ENCODE measurements around the gene CYB5R3.
"Not testable (repeated sequence)": the region's sequence is repeated elsewhere in the genome, so short reads cannot be mapped to it uniquely, and the experiment has no call there.

Gene CYB5R3

DNA sequence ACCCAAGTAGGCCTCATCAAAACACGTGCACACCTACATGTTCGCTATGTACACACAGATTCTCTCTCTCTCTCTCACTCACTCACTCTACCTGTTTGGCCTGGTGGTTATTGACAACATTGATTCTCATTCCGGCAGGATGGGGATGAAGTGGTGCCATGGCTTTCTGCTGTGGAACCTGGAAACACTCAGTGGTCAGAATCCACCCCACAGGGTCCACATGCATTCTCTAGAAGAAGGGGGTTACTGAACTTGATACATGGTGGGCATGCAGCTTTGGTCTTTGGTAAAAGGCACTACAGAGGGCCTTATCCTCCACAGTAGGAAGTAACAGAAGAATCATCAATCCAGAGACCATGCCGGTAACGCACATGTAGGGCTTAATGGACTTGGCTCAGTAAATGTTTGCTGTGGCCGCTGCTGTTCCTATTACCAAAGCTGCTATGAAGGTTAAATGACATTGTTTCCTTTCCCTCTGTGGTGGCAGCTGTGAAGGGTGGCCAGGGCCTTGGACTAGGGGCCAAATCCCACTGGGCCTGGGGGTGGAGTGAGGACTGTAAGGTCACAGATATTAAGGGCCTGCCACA lies 47.2 kb downstream of the CYB5R3 start:
- no peak for DNase-seq (ENCODE audit: low spot score)

DNA sequence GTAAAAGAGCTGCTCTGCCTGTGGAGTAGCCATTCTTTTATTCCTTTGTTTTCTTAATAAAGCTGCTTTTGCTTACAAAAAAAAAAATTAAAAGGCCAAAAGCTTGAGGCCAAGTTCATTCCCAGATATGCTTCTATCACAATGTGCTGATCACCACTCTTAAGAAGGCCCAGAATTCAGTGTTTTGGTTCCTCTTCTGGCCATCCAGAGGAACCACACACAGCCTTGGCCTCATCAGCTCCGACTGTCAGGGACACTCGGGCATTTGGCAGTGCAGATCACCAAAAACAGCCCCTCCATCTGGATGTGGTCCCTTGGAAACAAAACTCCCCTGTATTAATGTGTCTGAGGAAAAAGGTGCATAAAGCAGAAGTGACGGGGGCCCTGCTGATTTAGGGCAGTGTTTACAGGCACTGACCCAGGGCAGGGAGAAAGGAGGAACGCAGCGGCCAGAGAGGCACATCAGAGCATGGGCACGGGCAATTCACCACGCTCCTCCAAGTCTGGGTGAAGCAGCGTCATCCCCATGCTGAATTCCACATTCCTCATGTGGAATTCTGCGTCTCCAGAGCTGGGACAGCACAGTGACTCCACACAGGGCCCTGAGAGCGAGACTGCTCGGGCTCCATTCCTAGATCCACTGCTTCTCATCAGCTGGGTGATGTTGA lies 52.2 kb downstream of the CYB5R3 start:
- no peak for DNase-seq (ENCODE audit: low spot score)

DNA sequence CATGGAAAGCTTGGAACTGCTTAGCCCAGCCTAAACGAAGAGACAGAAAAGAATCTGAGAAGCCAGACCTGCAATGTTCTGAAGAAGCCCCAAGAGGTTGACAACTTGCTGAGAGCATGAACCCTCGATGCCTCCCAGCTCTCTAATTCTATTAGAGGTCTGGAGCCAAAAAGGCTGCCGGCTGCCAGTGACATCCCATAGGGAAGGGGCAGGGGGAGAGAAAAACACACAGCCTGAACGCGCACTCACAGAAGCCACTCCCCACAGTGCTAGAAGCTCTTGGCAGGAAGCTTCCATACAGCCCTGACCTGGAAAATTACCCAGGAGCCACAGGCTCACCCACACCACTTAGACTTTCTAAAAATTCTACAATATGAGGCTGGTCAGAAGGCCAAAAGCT lies 52.9 kb downstream of the CYB5R3 start:
- DNase-seq (ENCODE audit: low spot score) = no peak

DNA sequence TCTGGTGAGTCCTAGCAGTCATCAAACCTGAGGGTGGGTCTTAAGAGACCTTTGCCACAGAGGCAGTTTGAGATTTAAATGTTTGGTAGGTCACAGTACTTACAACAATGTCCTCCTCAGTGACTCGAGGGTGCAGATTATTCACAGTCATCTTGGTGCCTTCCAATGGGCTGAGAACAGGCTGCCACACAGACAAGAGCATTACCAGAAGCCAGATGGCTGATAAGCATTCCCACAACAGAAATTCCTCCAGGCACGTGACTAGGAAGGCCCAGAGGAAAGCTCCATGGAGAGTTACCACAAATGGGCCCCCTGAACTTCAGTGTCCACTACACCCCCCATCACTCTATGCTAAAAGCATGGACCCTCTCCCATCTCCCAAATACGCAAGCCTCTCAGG lies 53.8 kb downstream of the CYB5R3 start:
- DNase-seq (ENCODE audit: low spot score) = no peak

DNA sequence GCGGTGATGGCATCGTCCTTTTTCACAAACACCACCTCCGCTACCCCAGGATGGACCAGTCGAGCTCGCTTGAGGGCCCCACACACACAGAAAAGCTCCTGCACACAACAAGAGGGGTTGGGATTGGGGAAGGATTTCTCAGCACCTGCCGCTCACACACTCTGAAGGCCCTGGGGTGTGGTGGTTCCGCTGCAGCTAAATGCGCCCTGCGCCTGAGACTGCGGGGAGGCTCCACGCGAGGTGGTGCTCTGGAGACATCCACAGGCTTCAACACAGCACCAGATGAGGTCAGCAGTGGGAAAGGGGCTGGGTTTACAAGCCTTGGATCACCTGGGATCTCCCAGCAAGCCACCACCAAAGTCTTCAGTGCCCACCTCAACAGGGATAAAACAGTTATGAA lies 57.2 kb downstream of the CYB5R3 start:
- no peak for DNase-seq (ENCODE audit: low spot score)

DNA sequence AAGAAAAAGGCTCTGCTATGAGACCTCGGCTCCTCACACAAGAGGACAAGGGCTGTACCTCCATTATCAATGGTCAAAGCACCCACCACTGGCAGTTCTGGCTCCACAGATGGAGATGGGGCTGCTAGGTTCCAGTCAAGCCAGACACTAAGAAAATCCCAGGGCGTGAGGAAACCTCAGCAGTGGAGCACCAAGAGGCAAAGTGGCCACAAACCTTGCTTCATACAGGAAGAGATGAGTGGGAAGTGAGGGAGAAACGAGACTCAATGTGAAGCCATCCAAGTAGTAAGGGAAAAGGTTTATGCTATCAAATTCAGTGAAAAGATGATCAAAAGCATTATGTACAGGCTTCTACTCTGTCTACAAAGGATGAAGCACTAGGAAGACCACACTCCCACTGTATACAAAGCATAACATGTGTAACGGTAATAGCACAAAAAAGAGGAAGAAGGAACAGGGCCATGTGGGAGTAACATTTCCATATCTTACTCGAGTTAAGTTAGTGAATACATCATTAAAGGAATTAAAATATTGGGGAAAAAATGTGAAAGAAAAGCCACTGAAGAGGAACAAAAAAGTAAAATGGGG lies 61.5 kb downstream of the CYB5R3 start:
- DNase-seq (ENCODE audit: low spot score) = no peak

DNA sequence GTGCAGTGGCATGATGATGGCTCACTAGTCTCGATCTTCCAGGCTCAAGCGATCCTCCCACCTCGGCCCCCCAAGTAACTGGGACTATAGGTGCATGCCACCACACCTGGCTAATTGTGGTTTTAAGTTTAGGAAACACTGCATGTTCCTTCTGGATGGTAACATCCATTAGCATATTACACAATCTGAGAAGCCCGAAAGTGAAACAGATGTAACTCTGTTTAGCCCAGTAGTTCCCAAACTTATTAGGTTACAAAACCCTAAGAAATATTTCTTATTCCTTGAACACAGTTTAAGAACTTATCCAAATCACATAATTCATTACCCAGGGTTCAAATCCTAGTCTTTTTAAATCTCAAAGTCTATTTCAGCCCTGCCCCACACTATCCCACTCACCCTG lies 62.8 kb downstream of the CYB5R3 start:
- DNase-seq (ENCODE audit: low spot score) = no peak

DNA sequence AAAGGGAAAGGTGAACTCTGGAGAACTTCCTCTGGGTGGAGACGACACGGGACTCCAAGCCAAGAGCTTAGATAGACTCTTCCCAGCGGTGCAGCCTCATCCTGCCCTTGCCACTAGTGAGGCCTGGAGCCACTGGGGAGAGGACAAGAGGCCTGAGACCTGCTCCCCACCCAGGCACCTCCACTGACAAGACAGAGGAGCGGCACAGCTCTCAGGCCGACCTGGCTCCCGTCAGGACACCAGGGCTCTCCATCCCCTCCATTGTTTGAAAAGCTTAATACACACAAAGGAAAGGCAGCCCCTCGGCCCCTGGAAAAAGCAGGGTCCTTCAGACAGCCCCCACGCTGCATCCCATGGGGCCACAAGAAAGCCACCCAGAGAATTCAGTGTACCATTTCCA lies 64.1 kb downstream of the CYB5R3 start:
- no peak for DNase-seq (ENCODE audit: low spot score)

DNA sequence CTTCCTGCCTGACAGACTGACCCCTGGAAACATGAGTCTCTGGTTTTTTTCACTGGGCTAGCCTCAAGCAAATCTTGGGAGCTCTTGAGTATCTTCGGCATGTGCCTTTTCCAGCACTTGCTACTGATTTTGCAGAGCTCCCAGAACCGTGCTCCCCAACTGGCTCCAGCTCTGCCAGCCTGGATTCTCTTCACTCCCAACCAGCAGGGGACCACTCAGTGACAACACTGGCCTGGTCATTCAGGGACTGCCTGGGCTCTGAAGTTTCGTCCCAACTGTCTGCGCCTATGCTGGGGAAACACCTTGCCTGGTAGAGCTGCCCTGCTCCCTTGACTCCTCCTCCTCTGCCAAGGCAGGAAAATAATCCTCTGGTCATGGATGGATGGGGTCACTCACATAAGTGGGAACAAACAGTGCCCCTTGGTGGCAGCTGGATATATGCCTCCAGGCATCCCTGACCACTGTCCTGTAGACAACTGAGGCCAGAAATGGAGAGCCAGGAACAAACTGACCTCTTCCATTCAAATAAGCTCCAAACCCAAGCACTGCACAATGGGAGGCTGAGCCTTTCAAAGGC lies 64.7 kb downstream of the CYB5R3 start:
- no peak for DNase-seq (ENCODE audit: low spot score)

DNA sequence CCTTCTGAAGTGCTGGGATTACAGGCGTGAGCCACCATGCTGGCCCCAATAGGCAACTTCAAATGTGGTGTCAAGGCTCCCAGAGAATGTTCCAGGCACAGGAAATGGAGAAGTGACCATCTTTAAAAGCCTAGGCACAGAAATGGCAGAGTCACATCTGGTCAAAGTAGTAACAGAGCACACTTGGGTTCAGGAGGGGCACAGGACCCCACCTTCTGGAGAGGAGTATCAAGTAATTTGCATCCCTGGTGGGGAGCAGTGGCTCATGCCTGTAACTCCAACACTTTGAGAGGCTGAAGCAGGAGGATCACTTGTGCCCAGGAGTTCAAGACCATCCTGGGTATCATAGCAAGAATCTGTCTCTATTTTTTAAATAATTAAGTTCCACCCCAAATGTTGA lies 66.2 kb downstream of the CYB5R3 start:
- no peak for DNase-seq (ENCODE audit: low spot score)

DNA sequence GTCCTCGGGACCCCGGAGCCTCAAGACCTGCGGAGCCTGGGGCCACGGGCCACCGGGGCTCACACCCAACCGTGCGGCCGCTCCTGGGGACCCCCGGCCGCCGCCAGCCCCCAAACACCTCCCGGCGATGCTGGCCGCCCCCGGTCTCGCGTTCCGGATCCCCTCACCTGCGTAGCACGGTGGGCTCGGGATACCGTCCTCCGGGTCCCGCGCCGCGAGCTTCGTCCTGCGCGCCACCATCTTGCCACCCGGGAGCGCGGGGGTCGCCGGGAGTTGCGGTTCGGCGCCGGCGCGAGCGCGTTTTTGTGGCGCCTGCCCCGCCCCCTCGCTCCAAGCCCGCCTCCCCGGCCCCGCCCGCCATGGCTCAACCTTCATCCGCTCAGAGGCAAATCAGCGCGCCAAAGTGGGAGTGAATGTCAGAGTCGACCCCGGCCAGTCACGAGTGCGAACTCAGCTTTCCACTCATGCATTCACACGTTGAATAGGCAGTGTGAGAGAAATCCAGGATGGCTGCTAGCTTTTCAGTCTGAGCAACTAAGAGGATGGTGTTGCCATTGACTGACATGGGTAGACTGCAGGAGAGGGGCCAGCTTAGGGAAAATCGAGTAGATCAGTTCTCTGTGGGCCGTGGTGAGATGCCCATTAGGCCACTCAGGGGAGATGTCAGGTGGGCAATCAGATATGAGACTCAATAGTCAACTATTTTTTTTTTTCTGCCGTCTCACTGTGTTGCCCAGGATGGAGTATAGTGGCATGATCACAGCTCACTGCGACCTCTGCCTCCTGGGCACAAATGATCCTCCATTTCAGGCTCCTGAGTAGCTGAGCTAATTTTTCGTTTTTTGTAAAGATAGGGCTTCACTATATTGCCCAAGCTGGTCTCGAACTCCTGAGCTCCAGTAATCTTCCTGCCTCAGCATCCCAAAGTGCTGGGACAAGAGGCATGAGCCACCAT lies 67.2 kb downstream of the CYB5R3 start:
- DNase-seq (ENCODE audit: low spot score) = peak; percentile 77

DNA sequence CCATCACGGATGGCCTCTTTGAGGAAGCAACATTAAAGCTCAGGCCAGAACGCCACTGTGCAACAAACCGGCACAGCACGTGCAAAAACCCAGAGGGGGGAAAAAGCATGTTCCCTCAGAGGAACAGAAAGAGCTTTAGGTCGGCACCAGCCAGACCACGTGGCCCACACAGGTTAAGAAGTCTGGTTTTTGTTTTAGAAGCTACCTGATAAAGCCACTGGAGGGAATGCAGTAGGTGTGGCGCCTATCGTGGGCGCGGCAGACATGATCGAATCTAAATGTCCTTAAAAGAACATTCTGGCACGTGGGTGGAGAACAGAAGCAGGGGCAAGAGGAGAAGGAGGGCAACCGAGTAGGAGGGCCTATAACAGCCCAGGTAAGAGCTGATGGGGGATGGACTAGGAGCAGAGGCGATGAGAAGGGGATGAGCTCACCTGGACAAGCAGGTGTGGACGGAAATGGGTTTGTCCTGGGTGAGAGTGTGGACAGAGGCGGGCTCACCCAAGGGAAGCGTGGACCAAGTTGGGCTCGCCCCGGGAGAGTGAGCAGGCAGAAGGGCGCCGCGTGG lies 67.9 kb downstream of the CYB5R3 start:
- DNase-seq (ENCODE audit: low spot score) = not testable (repeated sequence)

DNA sequence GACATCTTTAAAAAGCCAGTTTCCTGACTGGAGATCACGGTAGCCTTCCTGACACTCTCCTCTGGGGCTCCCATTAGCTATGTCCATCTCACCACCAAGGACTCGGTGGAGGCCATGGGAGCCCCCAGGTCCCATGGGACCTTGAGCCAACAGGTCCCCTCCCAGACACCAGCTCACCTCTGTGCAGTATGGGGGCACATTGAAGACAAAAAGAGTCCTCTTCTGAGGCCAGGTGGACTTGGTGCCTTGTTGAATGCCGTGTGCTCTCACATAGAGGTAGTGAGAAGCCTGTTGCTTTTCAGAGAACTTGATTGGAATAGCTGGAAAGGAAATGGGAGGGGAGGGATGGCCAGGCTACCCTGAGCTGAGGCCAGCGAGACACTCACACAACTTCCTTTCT lies 69.2 kb downstream of the CYB5R3 start:
- DNase-seq (ENCODE audit: low spot score) = not testable (repeated sequence)

DNA sequence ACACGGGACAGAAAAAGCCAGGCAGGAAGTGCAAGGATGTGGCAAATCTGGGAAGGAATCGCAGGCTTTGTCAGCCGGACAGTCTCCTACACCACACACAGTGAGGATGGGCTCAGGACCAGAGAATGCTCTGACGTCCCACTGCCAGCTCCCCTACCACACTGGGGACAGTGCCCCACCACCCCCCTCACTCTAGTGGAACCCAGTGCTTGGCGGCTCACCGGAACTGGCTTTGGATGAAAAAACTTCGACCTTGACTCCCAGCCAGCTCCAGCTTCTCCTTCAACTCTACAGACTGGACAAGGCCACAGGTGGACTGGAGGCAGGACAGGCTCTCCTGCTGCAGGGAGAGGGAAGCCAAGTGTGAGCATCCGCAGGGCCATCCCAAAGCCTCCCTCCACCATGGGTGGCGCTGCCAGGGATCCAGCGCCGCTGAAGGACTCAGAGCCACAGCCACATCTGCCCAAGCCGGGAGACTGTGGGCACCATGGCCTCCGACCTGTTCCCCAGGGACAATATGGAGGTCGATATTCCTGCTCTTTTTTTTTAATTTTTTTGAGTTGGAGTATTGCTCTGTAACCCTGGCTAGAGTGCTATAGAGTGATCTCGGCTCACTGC lies 71.5 kb downstream of the CYB5R3 start:
- no peak for DNase-seq (ENCODE audit: low spot score)

DNA sequence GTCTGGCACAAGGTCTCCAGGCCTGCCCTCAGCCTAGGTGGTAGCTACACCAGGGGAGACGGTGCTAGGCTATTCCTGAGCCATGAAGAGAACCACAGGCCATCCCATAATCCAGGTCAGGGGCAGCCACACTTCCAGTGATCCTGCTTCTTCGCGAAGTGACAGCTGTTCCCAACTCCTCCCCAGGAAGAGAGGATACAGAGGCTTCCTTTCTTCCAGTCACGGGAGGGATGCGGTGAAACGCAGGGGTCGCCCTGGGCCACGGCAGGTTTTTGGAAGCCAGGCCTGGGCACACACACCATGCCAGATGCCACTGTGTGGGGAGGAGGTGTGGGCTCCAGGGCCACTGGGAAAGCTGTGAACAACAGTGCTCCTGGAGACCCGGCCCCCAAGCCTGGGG lies 72.1 kb downstream of the CYB5R3 start:
- DNase-seq (ENCODE audit: low spot score) = not testable (repeated sequence)

DNA sequence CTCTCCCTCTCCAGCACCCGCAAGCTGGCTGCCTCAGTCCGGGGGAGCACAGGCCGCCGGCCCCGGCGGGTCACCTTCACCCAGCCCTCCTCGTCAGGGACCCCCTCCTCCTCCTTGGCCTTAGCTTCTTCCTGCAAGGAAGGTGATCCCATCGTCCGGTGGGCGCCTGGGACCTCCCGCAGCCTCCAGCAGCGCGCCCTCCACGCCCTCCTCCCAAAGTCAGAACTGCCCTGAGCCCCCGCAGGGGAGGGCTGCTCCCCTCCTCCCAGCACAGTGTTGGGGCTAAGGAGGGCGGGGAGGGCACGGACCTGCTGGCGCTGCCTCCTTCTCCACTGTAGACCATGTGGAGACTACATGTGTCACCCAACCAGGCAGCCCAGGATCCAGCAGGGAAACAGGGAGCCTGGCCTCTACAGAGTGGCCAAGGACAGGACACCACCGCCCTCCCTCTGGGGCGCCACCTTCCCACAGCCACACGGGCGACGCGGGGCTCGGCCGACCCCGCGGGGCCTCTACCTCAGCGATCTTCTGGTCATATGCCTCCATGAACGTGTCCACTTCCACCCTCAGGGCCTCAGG lies 73.1 kb downstream of the CYB5R3 start:
- not testable (repeated sequence) for DNase-seq (ENCODE audit: low spot score)

DNA sequence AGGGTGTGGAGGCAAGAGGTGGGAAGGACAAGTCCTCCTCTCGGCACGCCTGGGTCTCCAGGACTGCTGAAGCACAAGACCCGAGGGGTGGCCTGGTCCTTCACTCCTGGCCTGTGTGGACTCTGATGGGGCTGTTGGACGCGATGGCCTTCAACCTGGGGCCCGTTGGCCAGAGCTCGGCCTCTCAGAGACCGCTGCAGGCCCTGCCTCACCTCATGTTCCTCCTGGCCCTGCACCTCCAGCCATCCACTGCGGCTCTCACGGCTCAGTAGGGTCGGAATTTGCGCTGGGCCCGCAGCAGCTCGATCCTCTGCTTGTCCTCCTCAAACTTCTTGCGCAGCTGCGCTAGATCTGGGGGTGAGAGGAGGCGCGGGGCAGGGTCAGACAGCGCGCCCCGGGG lies 74.7 kb downstream of the CYB5R3 start:
- not testable (repeated sequence) for DNase-seq (ENCODE audit: low spot score)

DNA sequence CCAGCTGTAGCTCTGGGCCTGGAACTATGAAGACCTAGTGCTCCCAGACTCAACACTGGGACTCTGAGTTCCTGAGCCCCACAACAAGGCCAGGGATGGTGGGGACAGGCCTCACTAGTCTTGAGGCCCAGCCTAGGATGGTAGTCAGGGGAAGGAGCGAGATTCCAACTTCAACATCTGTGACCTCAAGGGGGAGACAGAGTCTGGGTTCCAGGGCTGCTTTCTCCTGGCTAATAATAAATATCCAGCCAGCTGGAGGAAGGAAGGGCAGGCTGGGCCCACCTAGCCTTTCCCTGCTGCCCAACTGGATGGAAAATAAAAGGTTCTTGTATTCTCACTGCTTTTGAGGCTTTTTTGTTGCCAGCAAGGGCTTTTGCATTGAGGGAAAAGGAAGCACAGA lies 75.1 kb downstream of the CYB5R3 start:
- not testable (repeated sequence) for DNase-seq (ENCODE audit: low spot score)

DNA sequence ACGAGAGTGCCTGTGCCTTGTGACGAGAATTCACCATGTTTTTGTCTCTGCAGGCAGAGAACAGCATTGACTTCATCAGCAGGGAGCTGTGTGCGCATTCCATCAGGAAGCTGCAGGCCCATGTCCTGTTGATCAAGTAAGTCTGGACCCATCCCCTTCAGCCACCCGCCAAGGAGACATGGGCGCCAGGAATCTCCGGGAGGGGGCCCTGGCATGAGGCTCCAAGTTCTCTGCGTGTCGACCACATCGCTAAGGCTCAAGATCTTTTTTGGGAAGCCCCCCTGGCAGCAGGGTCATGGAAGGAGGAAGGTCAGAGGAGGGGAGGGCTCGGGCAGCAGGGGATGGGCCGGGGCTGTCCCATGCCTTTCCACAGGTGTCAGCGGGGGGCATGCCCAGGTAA lies 78.1 kb downstream of the CYB5R3 start:
- not testable (repeated sequence) for DNase-seq (ENCODE audit: low spot score)

DNA sequence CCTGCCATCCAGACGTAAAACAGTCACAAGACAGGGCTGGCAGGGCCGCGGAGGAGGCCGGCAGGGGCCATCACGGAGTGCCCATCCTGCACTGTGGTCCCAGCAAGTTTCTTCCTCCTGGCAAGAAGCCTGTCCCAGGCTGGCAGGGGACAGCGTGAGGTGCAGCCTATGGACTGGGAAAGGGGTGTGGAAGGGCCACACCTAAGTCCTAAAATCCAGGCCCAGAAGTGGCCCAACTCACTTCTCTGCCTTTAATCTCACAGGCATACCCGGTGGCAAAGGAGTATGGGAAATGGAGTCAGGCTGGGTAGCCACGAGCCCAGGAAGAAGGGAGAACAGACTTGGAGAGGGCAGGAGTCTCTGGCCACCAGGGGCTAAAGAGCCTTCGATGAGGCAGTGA lies 78.6 kb downstream of the CYB5R3 start:
- not testable (repeated sequence) for DNase-seq (ENCODE audit: low spot score)

DNA sequence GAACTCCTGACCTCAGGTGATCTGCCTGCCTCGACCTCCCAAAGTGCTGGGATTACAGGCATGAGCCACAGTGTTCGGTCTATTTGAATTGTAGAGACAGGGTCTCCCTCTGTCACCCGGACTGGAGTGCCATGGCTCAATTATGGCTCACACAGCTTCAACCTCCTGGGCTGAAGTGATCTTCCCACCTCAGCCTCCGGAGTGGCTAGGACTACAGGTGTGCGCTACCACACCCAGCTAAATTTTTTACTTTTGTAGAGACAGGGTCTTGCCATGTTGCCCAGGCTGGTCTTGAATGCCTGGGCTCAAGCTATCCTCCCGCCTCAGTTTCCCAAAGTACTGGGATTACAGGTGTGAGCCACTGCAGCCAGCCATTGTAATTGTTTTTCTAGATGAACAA lies 81.2 kb downstream of the CYB5R3 start:
- not testable (repeated sequence) for DNase-seq (ENCODE audit: low spot score)
